ENCODE results near the gene RC3H1. TPM values are rescaled to one million over a fixed set of nuclear protein-coding genes. Genes with fewer than 3 reads are reported as not detected.

The RC3H1 gene
- total and polyA plus RNA-seq, 10 of the 15 experiments (the other 5 are each of a cell fraction or from before 2014, with no cell fraction given) = 1.4 to 33.9 (median 11.8) TPM

GRCh38 chr1:174051956-174052355 is 29.8 kb upstream of the RC3H1 start (continued):
- TF ChIP-seq ELK1 (IDR thresholded peaks at IDR 0.05; ENCODE audit: low read depth, low read length) = no peak
- TF ChIP-seq CEBPZ (IDR thresholded peaks at IDR 0.05; ENCODE audit: low read depth, low read length) = no peak
- TF ChIP-seq NR2C2 (IDR thresholded peaks at IDR 0.05; ENCODE audit: borderline replicate concordance, control insufficient read depth, insufficient read length, low read depth) = no peak
- TF ChIP-seq PRDM15 (CRISPR knock-in tag; IDR thresholded peaks at IDR 0.05) = no peak
- TF ChIP-seq CUX1 (IDR thresholded peaks at IDR 0.05; ENCODE audit: insufficient replicate concordance, low read depth, low read length) = no peak
